Ascending aorta (tissue), 2 donors: ENCODE results near the gene CTNNA2. TPM values are rescaled to one million over a fixed set of nuclear protein-coding genes. Genes with fewer than 3 reads are reported as not detected.

Source experiments
- DNase-seq, 2 donors: peaks; one replicate each; pipeline ENCODE4 v3.0.0-alpha.2; 2019; ENCODE audit warnings: low spot score in 2 of 2
- H3K27ac ChIP-seq, 2 donors: fragments of 200-600 bp; sonication (generic); one replicate each; pipeline ENCODE4 v1.5.1; 2016 to 2017; ENCODE audit warnings: mild to moderate bottlenecking in 1 of 2
- H3K27me3 ChIP-seq: fragments of 200-600 bp; sonication (generic); one replicate; pipeline ENCODE4 v1.5.1; 2017
- H3K36me3 ChIP-seq, 2 donors: fragments of 200-600 bp; sonication (generic); one replicate each; pipeline ENCODE4 v1.5.1; 2016
- H3K4me1 ChIP-seq, 2 donors: fragments of 200-600 bp; sonication (generic); one replicate each; pipeline ENCODE4 v1.5.1; 2016 to 2017; ENCODE audit warnings: mild to moderate bottlenecking in 1 of 2
- H3K4me3 ChIP-seq, 2 donors: fragments of 200-600 bp; sonication (generic); one replicate each; pipeline ENCODE4 v1.5.1; 2016 to 2017; ENCODE audit warnings: mild to moderate bottlenecking in 1 of 2
- H3K9me3 ChIP-seq, 2 donors: fragments of 200-600 bp; sonication (generic); one replicate each; pipeline ENCODE4 v1.5.1; 2016
- intact Hi-C: fragments of 100-400 bp; cut with DNase I; formaldehyde crosslinking; loops from one replicate; pipeline ENCODE4 v1.15.1; 2023
- total RNA-seq: library from RNA; depleted of rRNA; stranded (reverse); fragments of >200 nt; gene quantifications from one replicate; pipeline ENCODE4 v1.1.0, GENCODE V29; 2016
- TF ChIP-seq, protein P1 (sequence below), 3 experiments: fragments of 200-600 bp in 2 of 3; fragments of 450-650 bp in 1 of 3; sonication (generic) in 2 of 3; IDR thresholded peaks; one replicate each; pipeline ENCODE4 v1.5.1; 2016 to 2019; ENCODE audit warnings: antibody characterized with exemption in 3 of 3, mild to moderate bottlenecking in 1 of 3, moderate library complexity in 1 of 3

Gene CTNNA2
- total RNA-seq, 1 donor from 2014 or later: not detected

DNA sequence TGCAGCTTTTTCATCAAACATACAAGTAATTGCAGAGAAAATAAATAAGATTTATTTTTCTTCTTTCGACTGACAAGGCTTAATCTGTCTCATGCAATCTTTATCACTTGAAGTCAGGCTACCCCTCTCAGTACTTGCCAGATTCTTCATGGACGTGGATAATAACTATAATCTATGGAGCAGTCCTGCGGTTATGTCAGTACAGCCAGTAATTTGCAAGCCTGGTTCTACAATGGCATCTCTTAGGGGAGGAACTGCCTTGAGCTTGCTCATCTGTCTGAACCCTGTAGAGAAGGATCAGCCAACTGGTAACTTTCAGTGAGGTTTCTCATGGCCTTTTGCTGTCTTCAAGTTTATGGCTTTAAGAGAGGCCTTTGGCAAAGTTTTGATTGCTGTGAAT is 827.2 kb downstream of the CTNNA2 start:
- H3K27me3 ChIP-seq: no peaks in the 10 kb centered on the region
- intact Hi-C loops: no loop called here
- no peak overlapping the region for H3K27ac ChIP-seq
- no peaks in the 10 kb centered on the region for H3K9me3 ChIP-seq
- H3K36me3 ChIP-seq: no peaks in the 10 kb centered on the region
- no peak for DNase-seq
- no peak overlapping the region for H3K4me3 ChIP-seq
- TF ChIP-seq, protein P1, sequence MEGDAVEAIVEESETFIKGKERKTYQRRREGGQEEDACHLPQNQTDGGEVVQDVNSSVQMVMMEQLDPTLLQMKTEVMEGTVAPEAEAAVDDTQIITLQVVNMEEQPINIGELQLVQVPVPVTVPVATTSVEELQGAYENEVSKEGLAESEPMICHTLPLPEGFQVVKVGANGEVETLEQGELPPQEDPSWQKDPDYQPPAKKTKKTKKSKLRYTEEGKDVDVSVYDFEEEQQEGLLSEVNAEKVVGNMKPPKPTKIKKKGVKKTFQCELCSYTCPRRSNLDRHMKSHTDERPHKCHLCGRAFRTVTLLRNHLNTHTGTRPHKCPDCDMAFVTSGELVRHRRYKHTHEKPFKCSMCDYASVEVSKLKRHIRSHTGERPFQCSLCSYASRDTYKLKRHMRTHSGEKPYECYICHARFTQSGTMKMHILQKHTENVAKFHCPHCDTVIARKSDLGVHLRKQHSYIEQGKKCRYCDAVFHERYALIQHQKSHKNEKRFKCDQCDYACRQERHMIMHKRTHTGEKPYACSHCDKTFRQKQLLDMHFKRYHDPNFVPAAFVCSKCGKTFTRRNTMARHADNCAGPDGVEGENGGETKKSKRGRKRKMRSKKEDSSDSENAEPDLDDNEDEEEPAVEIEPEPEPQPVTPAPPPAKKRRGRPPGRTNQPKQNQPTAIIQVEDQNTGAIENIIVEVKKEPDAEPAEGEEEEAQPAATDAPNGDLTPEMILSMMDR (IDR thresholded peaks at IDR 0.05): no peak
- H3K4me1 ChIP-seq: no peaks in the 10 kb centered on the region

DNA sequence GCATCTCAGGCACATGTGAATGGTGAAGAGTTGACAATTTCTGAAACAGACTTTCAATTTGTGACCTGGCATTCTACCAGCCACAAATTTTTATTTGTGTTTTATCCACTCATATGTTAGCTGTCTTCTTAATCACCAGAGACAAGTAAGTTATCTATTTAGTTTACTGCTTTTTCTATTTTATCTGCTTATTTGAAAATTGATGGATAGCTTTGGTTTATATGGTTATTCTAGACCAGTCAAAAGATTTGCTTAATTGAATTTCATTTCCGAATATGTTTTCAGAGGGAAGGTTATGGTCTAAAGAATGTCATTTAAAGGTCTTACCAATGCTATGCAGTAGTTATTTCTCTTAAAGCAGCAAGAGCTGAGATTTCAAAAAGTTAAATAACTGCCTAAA is 835.2 kb downstream of the CTNNA2 start:
- intact Hi-C loops: no loop called here
- H3K27ac ChIP-seq: no peak overlapping the region
- TF ChIP-seq, protein P1 (IDR thresholded peaks at IDR 0.05): no peak
- H3K4me3 ChIP-seq: no peak overlapping the region
- H3K27me3 ChIP-seq: no peaks in the 10 kb centered on the region
- H3K4me1 ChIP-seq: no peaks in the 10 kb centered on the region
- H3K9me3 ChIP-seq: no peaks in the 10 kb centered on the region
- DNase-seq: no peak
- H3K36me3 ChIP-seq: no peaks in the 10 kb centered on the region

DNA sequence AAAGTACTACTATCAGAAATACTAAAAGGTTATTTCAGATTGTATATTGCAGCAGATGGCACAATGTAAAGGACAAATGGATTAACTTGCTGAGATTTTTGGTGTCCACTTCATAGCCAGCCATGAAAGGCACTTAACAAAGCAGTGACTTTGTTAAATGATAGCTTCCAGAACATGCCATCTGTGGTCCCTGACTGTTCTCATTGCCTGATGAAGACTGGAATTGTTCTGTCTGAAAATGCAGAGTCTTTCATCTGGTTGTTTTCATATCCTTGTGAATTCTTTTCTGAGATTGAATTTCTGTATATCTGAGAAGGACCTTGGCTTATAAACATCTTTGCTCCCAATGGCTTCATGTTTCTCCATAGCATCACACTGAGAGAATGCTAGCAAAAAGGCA is 836.1 kb downstream of the CTNNA2 start:
- H3K27ac ChIP-seq: no peak overlapping the region
- H3K4me1 ChIP-seq: no peaks in the 10 kb centered on the region
- DNase-seq: no peak
- H3K36me3 ChIP-seq: no peaks in the 10 kb centered on the region
- no peaks in the 10 kb centered on the region for H3K27me3 ChIP-seq
- TF ChIP-seq, protein P1 (IDR thresholded peaks at IDR 0.05): no peak
- no peaks in the 10 kb centered on the region for H3K9me3 ChIP-seq
- no peak overlapping the region for H3K4me3 ChIP-seq
- intact Hi-C loops: no loop called here

DNA sequence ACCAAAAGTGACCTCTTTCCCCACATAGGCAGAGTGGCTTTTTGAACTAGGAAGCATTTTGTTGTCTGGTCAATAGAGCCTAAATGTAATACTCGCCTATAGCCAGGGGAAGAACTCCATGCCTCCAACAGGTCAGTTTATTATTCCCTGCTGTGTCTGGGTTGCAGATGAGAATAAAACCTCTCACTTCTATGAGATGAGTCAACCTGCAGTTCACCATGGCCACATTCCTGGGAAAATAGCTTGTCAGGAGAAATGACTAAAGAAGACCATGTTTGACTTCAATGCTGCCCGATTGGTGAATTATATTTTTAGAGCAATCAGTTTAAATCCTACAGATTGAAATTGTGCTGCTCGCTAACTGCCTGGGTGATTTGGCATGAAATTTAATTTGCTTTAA is 838.4 kb downstream of the CTNNA2 start:
- TF ChIP-seq, protein P1 (IDR thresholded peaks at IDR 0.05): no peak
- Histone ChIP-seq H3K27ac (no peak overlapping the region), H3K27me3 (no peaks in the 10 kb centered on the region), H3K4me1 (no peaks in the 10 kb centered on the region), H3K9me3 (no peaks in the 10 kb centered on the region), H3K4me3 (no peak overlapping the region), H3K36me3 (no peaks in the 10 kb centered on the region)
- intact Hi-C loops: no loop called here
- DNase-seq: no peak

DNA sequence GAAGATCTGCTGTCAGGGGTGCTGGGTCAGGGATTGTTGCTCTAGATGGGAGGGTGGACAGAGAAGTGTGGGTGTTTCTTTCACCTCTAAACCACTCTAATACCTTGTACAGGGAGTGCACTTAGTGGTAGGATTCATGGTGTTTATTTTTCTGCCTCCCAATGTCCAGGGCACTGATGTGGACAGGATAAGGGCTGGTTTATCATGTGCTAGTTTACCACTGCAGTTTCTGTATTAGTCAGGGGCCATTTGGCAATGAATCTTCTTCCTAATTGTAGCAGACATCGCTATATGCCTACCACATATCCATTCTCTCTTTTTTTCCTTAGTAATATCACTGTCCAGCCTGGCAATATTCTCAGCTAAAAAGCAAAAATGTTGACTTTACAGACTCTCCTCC is 842.0 kb downstream of the CTNNA2 start:
- intact Hi-C loops: no loop called here
- Histone ChIP-seq H3K36me3 (no peaks in the 10 kb centered on the region), H3K9me3 (no peaks in the 10 kb centered on the region), H3K27me3 (no peaks in the 10 kb centered on the region), H3K4me3 (no peak overlapping the region), H3K27ac (no peak overlapping the region), H3K4me1 (no peaks in the 10 kb centered on the region)
- TF ChIP-seq, protein P1 (IDR thresholded peaks at IDR 0.05): no peak
- DNase-seq: no peak

DNA sequence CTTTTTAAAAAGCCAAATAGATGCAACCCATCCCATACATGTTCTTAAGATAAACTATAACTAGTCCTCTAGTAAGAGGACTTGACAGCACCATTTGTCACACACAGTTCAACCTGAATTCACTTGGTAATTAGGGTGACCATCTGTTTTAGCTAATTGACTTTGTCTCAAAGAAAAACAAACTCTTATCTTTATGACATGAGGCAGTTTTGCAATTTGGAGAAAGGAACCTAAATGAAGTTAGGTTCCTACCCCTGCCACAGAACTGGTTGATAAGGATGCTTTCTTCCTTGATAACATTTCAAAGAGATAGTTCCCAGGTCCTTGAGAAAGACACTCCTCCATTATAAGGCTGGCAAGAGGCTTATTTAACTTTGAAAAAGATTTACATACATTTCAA is 849.1 kb downstream of the CTNNA2 start:
- H3K4me1 ChIP-seq: no peaks in the 10 kb centered on the region
- TF ChIP-seq, protein P1 (IDR thresholded peaks at IDR 0.05): no peak

More for the DNA sequence above, 849.1 kb downstream of the CTNNA2 start:
- no peaks in the 10 kb centered on the region for H3K27me3 ChIP-seq
- no peaks in the 10 kb centered on the region for H3K9me3 ChIP-seq
- H3K27ac ChIP-seq: no peak overlapping the region
- DNase-seq: no peak
- intact Hi-C loops: no loop called here
- H3K4me3 ChIP-seq: no peak overlapping the region
- H3K36me3 ChIP-seq: no peaks in the 10 kb centered on the region
